CD8-positive, alpha-beta memory T cell (primary cell): ENCODE results near the gene SAMD4B. TPM values are rescaled to one million over a fixed set of nuclear protein-coding genes. Genes with fewer than 3 reads are reported as not detected.
A peak's percentile ranks its signal among the peaks of the same experiment; 100 is the strongest.

Experiments used
- CTCF ChIA-PET: fragments of 350-600 bp; sonication (Branson Sonifier 250); formaldehyde crosslinking; loops from one replicate; lab custom pipeline; 2021; ENCODE audit warnings: antibody characterized with exemption; lab: Charles Lee
- POLR2A ChIA-PET: fragments of 350-600 bp; sonication (Branson Sonifier 250); formaldehyde crosslinking; loops from one replicate; lab custom pipeline; 2021; ENCODE audit warnings: antibody characterized with exemption; lab: Charles Lee
- DNase-seq, 5 donors: peaks; one replicate each; pipeline versions ENCODE4 v3.0.0 to v3.0.0-alpha.2; 2020 to 2022; ENCODE audit warnings: mixed read lengths in 1 of 5
- H3K27ac ChIP-seq: one replicate; pipeline ENCODE4 v1.7.0; 2013; ENCODE audit warnings: low read depth, mild to moderate bottlenecking, low read length, moderate library complexity
- H3K27me3 ChIP-seq: 2 replicates; pipeline ENCODE4 v1.7.0; 2013; ENCODE audit warnings: low read length, mild to moderate bottlenecking; ENCODE audit not compliant: insufficient read depth, poor library complexity, severe bottlenecking
- H3K36me3 ChIP-seq: 2 replicates; pipeline ENCODE4 v1.7.0; 2013; ENCODE audit warnings: mild to moderate bottlenecking, low read length, moderate library complexity; ENCODE audit not compliant: insufficient read depth
- H3K4me1 ChIP-seq: 2 replicates; pipeline ENCODE4 v1.7.0; 2013; ENCODE audit warnings: mild to moderate bottlenecking, low read length, moderate library complexity; ENCODE audit not compliant: insufficient read depth
- H3K4me3 ChIP-seq: 2 replicates; pipeline ENCODE4 v1.7.0; 2013; ENCODE audit warnings: mild to moderate bottlenecking, low read length
- H3K9me3 ChIP-seq: 2 replicates; pipeline ENCODE4 v1.7.0; 2013; ENCODE audit warnings: mild to moderate bottlenecking, low read length
- H3K27ac Mint-ChIP-seq, 8 donors: one replicate each; pipeline ENCODE4 v1.8.0; 2020 to 2021; ENCODE audit warnings: mixed read lengths in 8 of 8, mild to moderate bottlenecking in 6 of 8, inconsistent platforms in 3 of 8, moderate library complexity in 3 of 8
- H3K27me3 Mint-ChIP-seq, 2 donors: one replicate each; pipeline ENCODE4 v1.8.0; 2020 to 2021; ENCODE audit warnings: mixed read lengths in 2 of 2, mild to moderate bottlenecking in 1 of 2, moderate library complexity in 1 of 2
- H3K36me3 Mint-ChIP-seq, 3 donors: one replicate each; pipeline ENCODE4 v1.8.0; 2020 to 2021; ENCODE audit warnings: mixed read lengths in 3 of 3, inconsistent platforms in 1 of 3, mild to moderate bottlenecking in 1 of 3
- H3K4me1 Mint-ChIP-seq, 3 donors: one replicate each; pipeline ENCODE4 v1.8.0; 2020 to 2021; ENCODE audit warnings: mixed read lengths in 3 of 3, inconsistent platforms in 1 of 3, mild to moderate bottlenecking in 1 of 3
- H3K4me3 Mint-ChIP-seq, 7 donors: one replicate each; pipeline ENCODE4 v1.8.0; 2020 to 2021; ENCODE audit warnings: mixed read lengths in 7 of 7, mild to moderate bottlenecking in 6 of 7, moderate library complexity in 4 of 7, inconsistent platforms in 2 of 7
- H3K9me3 Mint-ChIP-seq, 5 donors: one replicate each; pipeline ENCODE4 v1.8.0; 2020 to 2022; ENCODE audit warnings: mixed read lengths in 5 of 5, mild to moderate bottlenecking in 3 of 5, moderate library complexity in 2 of 5, inconsistent platforms in 1 of 5
- polyA plus RNA-seq: library from polyadenylated mRNA; unstranded; fragments of 300-500 nt; fragmentation: Illumina TruSeq; gene quantifications from one replicate; pipeline ENCODE4 v1.2.3, GENCODE V29; 2021
- total RNA-seq, 2 experiments: library from RNA; stranded (reverse); gene quantifications; one replicate each; pipeline ENCODE4 v1.2.3, GENCODE V29; 2021

SAMD4B gene
- total and polyA plus RNA-seq, 3 experiments from 2014 or later = 18.7 to 55.6 (median 54.3) TPM

GRCh38 chr19:39409208-39410016 lies 67.2 kb downstream of the SAMD4B start:
- peak overlapping the region; percentile 89 to 96 (median 92) for H3K4me3 Mint-ChIP-seq
- H3K36me3 ChIP-seq = peaks cover 14% of the 10 kb centered on the region
- peaks cover 0 to 21% (median 10%) of the 10 kb centered on the region in 5 donors for H3K9me3 Mint-ChIP-seq
- H3K36me3 Mint-ChIP-seq = peaks cover 13 to 53% (median 13%) of the 10 kb centered on the region in 3 donors
- CTCF ChIA-PET = interaction anchor here (4.2 kb wide), 1 partner anchor 12 kb away, joined by 70 read pairs; no protein-coding TSS in a partner anchor
- peaks cover 45% of the 10 kb centered on the region for H3K4me1 ChIP-seq
- H3K27ac ChIP-seq = peak overlapping the region; percentile 97
- DNase-seq = peak; percentile 77 to 90 (median 85)
- H3K27ac Mint-ChIP-seq = peak overlapping the region; percentile 96 to 100 (median 99)
- H3K27me3 ChIP-seq = no peaks in the 10 kb centered on the region
- H3K4me3 ChIP-seq = peak overlapping the region; percentile 86
- peaks cover 0 to 40% of the 10 kb centered on the region in 2 donors for H3K27me3 Mint-ChIP-seq
- POLR2A ChIA-PET = interaction anchor here (1.9 to 4.3 kb wide), 4 partner anchors 9 to 26 kb away, joined by 17 to 96 read pairs (median 22); partner anchors contain the start of genes MED29, PAF1 and RPS16
- peaks cover 47 to 58% (median 57%) of the 10 kb centered on the region in 3 donors for H3K4me1 Mint-ChIP-seq
- H3K9me3 ChIP-seq = no peaks in the 10 kb centered on the region

- peak overlapping the region; percentile 89 to 96 (median 92) for H3K4me3 Mint-ChIP-seq
Observed at GRCh38 chr19:39410017-39410830, 68.0 kb downstream of the SAMD4B start.

GRCh38 chr19:39410831-39411080 lies 68.5 kb downstream of the SAMD4B start:
- Histone ChIP-seq H3K27me3 (no peaks in the 10 kb centered on the region), H3K36me3 (peaks cover 14% of the 10 kb centered on the region), H3K4me3 (peak overlapping the region; percentile 86), H3K4me1 (peaks cover 34% of the 10 kb centered on the region), H3K9me3 (no peaks in the 10 kb centered on the region), H3K27ac (peak overlapping the region; percentile 97)
- DNase-seq = no peak
- Mint-ChIP-seq H3K27ac (peak overlapping the region; percentile 96 to 100 (median 98)), H3K36me3 (peaks cover 13 to 57% (median 15%) of the 10 kb centered on the region in 3 donors), H3K4me3 (peak overlapping the region; percentile 89 to 96 (median 92)), H3K4me1 (peaks cover 45 to 57% (median 50%) of the 10 kb centered on the region in 3 donors), H3K9me3 (peaks cover 0 to 21% (median 10%) of the 10 kb centered on the region in 5 donors), H3K27me3 (peaks cover 0 to 38% of the 10 kb centered on the region in 2 donors)
- ChIA-PET CTCF (interaction anchor here (1.4 to 2.3 kb wide), 5 partner anchors 11 to 288 kb away, joined by 5 to 207 read pairs (median 10); partner anchors contain the start of genes GMFG, MED29 and PAF1), POLR2A (interaction anchor here (1.4 to 2.3 kb wide), 6 partner anchors 10 to 122 kb away, joined by 3 to 48 read pairs (median 18); partner anchors contain the start of genes EID2B, MED29, PAF1 and RPS16)

More at GRCh38 chr19:39410017-39410830, 68.0 kb downstream of the SAMD4B start:
- CTCF ChIA-PET = no interaction called here
- H3K4me1 Mint-ChIP-seq = peaks cover 47 to 60% (median 55%) of the 10 kb centered on the region in 3 donors
- peaks cover 13 to 57% (median 15%) of the 10 kb centered on the region in 3 donors for H3K36me3 Mint-ChIP-seq
- POLR2A ChIA-PET = interaction anchor here (1.9 kb wide), 1 partner anchor 9 kb away, joined by 17 read pairs; no protein-coding TSS in a partner anchor
- peaks cover 0 to 21% (median 10%) of the 10 kb centered on the region in 5 donors for H3K9me3 Mint-ChIP-seq
- peaks cover 39% of the 10 kb centered on the region for H3K4me1 ChIP-seq
- no peaks in the 10 kb centered on the region for H3K27me3 ChIP-seq
- H3K27ac Mint-ChIP-seq = peak overlapping the region; percentile 96 to 100 (median 98)
- peak in 4 of 5 donors; percentile 67 to 85 (median 80) for DNase-seq
- H3K27me3 Mint-ChIP-seq = peaks cover 0 to 40% of the 10 kb centered on the region in 2 donors
- H3K36me3 ChIP-seq = peaks cover 14% of the 10 kb centered on the region
- peak overlapping the region; percentile 97 for H3K27ac ChIP-seq
- no peaks in the 10 kb centered on the region for H3K9me3 ChIP-seq
- H3K4me3 ChIP-seq = peak overlapping the region; percentile 86

GRCh38 chr19:39411081-39411831 lies 69.0 kb downstream of the SAMD4B start:
- Histone ChIP-seq H3K4me3 (peak overlapping the region; percentile 86), H3K27ac (peak overlapping the region; percentile 97), H3K4me1 (peaks cover 29% of the 10 kb centered on the region), H3K36me3 (peaks cover 14% of the 10 kb centered on the region), H3K9me3 (no peaks in the 10 kb centered on the region), H3K27me3 (no peaks in the 10 kb centered on the region)
- Mint-ChIP-seq H3K27ac (peak overlapping the region; percentile 96 to 100 (median 98)), H3K4me1 (peaks cover 40 to 52% (median 48%) of the 10 kb centered on the region in 3 donors), H3K27me3 (peaks cover 0 to 38% of the 10 kb centered on the region in 2 donors), H3K4me3 (peak overlapping the region; percentile 89 to 96 (median 92)), H3K9me3 (peaks cover 0 to 21% (median 10%) of the 10 kb centered on the region in 5 donors), H3K36me3 (peaks cover 13 to 56% (median 15%) of the 10 kb centered on the region in 3 donors)
- ChIA-PET POLR2A (interaction anchor here (0.6 to 2.3 kb wide), 9 partner anchors 8 to 121 kb away, joined by 3 to 48 read pairs (median 7); partner anchors contain the start of genes EID2B, GMFG, MED29 and PAF1), CTCF (interaction anchor here (0.7 to 2.3 kb wide), 14 partner anchors 11 to 289 kb away, joined by 3 to 207 read pairs (median 6); partner anchors contain the start of genes EID2B, GMFG, MED29 and PAF1)
- peak in 1 of 5 donors; percentile 60 for DNase-seq

DNA sequence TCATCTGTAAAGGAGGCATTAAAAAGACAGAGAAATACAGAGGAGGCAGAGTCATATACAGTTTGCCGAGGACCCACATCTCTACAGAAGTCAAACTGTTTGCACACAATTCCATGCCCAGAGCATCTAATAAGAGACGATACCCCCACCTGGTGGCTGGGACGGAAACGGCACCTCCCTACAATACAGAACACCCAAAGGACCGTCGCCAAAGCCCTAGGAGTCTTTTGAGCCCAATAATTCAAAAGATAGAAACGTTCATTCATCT lies 69.5 kb downstream of the SAMD4B start:
- Mint-ChIP-seq H3K4me1 (peaks cover 39 to 50% (median 46%) of the 10 kb centered on the region in 3 donors), H3K36me3 (peaks cover 13 to 57% (median 15%) of the 10 kb centered on the region in 3 donors), H3K9me3 (peaks cover 0 to 20% (median 10%) of the 10 kb centered on the region in 5 donors), H3K27ac (peak overlapping the region; percentile 96 to 100 (median 98)), H3K4me3 (peak overlapping the region; percentile 89 to 96 (median 92)), H3K27me3 (peaks cover 0 to 37% of the 10 kb centered on the region in 2 donors)
- Histone ChIP-seq H3K27me3 (no peaks in the 10 kb centered on the region), H3K4me3 (peak overlapping the region; percentile 86), H3K27ac (peak overlapping the region; percentile 97), H3K9me3 (no peaks in the 10 kb centered on the region), H3K36me3 (peaks cover 14% of the 10 kb centered on the region), H3K4me1 (peaks cover 28% of the 10 kb centered on the region)
- POLR2A ChIA-PET = interaction anchor here (0.6 to 2.3 kb wide), 9 partner anchors 8 to 121 kb away, joined by 3 to 48 read pairs (median 7); partner anchors contain the start of genes EID2B, GMFG, MED29 and PAF1
- DNase-seq = peak; percentile 85 to 94 (median 90)
- CTCF ChIA-PET = interaction anchor here (0.7 to 2.3 kb wide), 15 partner anchors 12 to 289 kb away, joined by 3 to 207 read pairs (median 6); partner anchors contain the start of genes EID2B, GMFG, MED29 and PAF1

- H3K27me3 Mint-ChIP-seq = peaks cover 0 to 32% of the 10 kb centered on the region in 2 donors
- H3K4me1 Mint-ChIP-seq = peaks cover 39 to 50% (median 46%) of the 10 kb centered on the region in 3 donors
- peaks cover 28% of the 10 kb centered on the region for H3K4me1 ChIP-seq
- H3K27ac ChIP-seq = peak within 1 kb of the TSS; percentile 97
- peaks cover 13 to 52% (median 14%) of the 10 kb centered on the region in 3 donors for H3K36me3 Mint-ChIP-seq
- ChIA-PET POLR2A (interaction anchor here (0.5 to 2.3 kb wide), 11 partner anchors 9 to 120 kb away, joined by 3 to 48 read pairs (median 6); partner anchors contain the start of genes EID2B, GMFG, MED29 and PAF1), CTCF (interaction anchor here (0.9 to 2.3 kb wide), 14 partner anchors 12 to 290 kb away, joined by 3 to 207 read pairs (median 6); partner anchors contain the start of genes EID2B, GMFG, MED29 and PAF1)
- no peaks in the 10 kb centered on the region for H3K27me3 ChIP-seq
- peaks cover 14% of the 10 kb centered on the region for H3K36me3 ChIP-seq
- DNase-seq = peak; percentile 93 to 99 (median 97)
- H3K9me3 ChIP-seq = no peaks in the 10 kb centered on the region
- peak within 1 kb of the TSS; percentile 96 to 100 (median 98) for H3K27ac Mint-ChIP-seq
- H3K4me3 ChIP-seq = peak within 1 kb of the TSS; percentile 93
- H3K9me3 Mint-ChIP-seq = peaks cover 0 to 15% (median 6%) of the 10 kb centered on the region in 5 donors
- H3K4me3 Mint-ChIP-seq = peak within 1 kb of the TSS; percentile 89 to 96 (median 92)
Observed at GRCh38 chr19:39412100-39412866, 70.1 kb downstream of the SAMD4B start, which contains the start of gene PLEKHG2. Gene PLEKHG2, plus strand, starts transcription at chr19:39412669. Its CDS starts 1,418 bp downstream, at chr19:39414087.
